Hepatocyte (in vitro differentiated cells): ENCODE measurements around the gene CRIP2. TPM values are rescaled to one million over a fixed set of nuclear protein-coding genes. Genes with fewer than 3 reads are reported as not detected.
A peak's percentile ranks its signal among the peaks of the same experiment; 100 is the strongest.

Experiments used
- DNase-seq: peaks from one replicate; pipeline ENCODE4 v3.0.0-alpha.2; 2016; ENCODE audit warnings: low spot score
- H2AFZ ChIP-seq: fragments of 200-600 bp; sonication (generic); 2 replicates; pipeline ENCODE4 v1.6.0; 2016; ENCODE audit warnings: antibody characterized with exemption, mild to moderate bottlenecking
- H3K27ac ChIP-seq: fragments of 200-600 bp; sonication (generic); 2 replicates; pipeline ENCODE4 v1.5.1; 2016; ENCODE audit warnings: mild to moderate bottlenecking
- H3K27me3 ChIP-seq: fragments of 200-600 bp; sonication (generic); 2 replicates; pipeline ENCODE4 v1.6.1; 2016
- H3K36me3 ChIP-seq: fragments of 200-600 bp; sonication (generic); replicated peaks from 2 replicates; pipeline ENCODE4 v1.5.1; 2016; ENCODE audit warnings: low read depth; ENCODE audit not compliant: insufficient read depth
- H3K4me1 ChIP-seq: fragments of 200-600 bp; sonication (generic); 2 replicates; pipeline ENCODE4 v1.5.1; 2016; ENCODE audit warnings: mild to moderate bottlenecking, moderate library complexity; ENCODE audit not compliant: insufficient read depth
- H3K4me2 ChIP-seq: fragments of 200-600 bp; sonication (generic); 2 replicates; pipeline ENCODE4 v1.6.0; 2016
- H3K4me3 ChIP-seq: fragments of 200-600 bp; sonication (generic); 2 replicates; pipeline ENCODE4 v1.5.1; 2016; ENCODE audit warnings: mild to moderate bottlenecking
- H3K79me2 ChIP-seq: fragments of 200-600 bp; sonication (generic); 2 replicates; pipeline ENCODE4 v1.6.0; 2017; ENCODE audit warnings: mild to moderate bottlenecking
- H3K9me2 ChIP-seq: fragments of 200-600 bp; sonication (generic); replicated peaks from 2 replicates; pipeline ENCODE4 v1.6.0; 2017; ENCODE audit warnings: mild to moderate bottlenecking; ENCODE audit not compliant: insufficient read depth
- H3K9me3 ChIP-seq: fragments of 200-600 bp; sonication (generic); 2 replicates; pipeline ENCODE4 v1.5.1; 2016; ENCODE audit warnings: low read depth, mild to moderate bottlenecking
- H4K20me1 ChIP-seq: fragments of 200-600 bp; sonication (generic); 2 replicates; pipeline ENCODE4 v1.6.0; 2016; ENCODE audit warnings: mild to moderate bottlenecking; ENCODE audit not compliant: insufficient read depth, poor library complexity, severe bottlenecking
- EZH2 ChIP-seq: fragments of 200-600 bp; sonication (generic); IDR thresholded peaks from 2 replicates; pipeline ENCODE4 v1.6.1; 2016; ENCODE audit warnings: antibody characterized with exemption, mild to moderate bottlenecking, borderline replicate concordance
- EZH2phosphoT487 ChIP-seq: fragments of 200-600 bp; sonication (generic); IDR thresholded peaks from one replicate; pipeline ENCODE4 v1.6.1; 2018; ENCODE audit warnings: antibody characterized with exemption, mild to moderate bottlenecking, low read depth, moderate library complexity; ENCODE audit not compliant: unreplicated experiment, severe bottlenecking
- WGBS: methylation state at CpG from one replicate; pipeline ENCODE4 v1.1.6; 2016; ENCODE audit warnings: low lambda C conversion rate; ENCODE audit errors: missing lambda C conversion rate; 5-methylcytosine and 5-hydroxymethylcytosine counted together
- polyA plus RNA-seq: library from polyadenylated mRNA; unstranded; fragments of >200 nt; fragmentation: Nextera tagmentation; extraction: Ambion mirVana; gene quantifications from 2 replicates; pipeline ENCODE4 v1.2.1, GENCODE V29; 2016
- total RNA-seq: library from RNA; depleted of rRNA; stranded (reverse); fragments of >200 nt; gene quantifications from 2 replicates; pipeline ENCODE4 v1.2.3, GENCODE V29; 2014
- TF ChIP-seq, protein P1 (sequence below): fragments of 200-600 bp; sonication (generic); IDR thresholded peaks from 2 replicates; pipeline ENCODE4 v1.5.1; 2016; ENCODE audit warnings: antibody characterized with exemption, mild to moderate bottlenecking; ENCODE audit not compliant: poor library complexity

The CRIP2 gene
- total RNA-seq (8.3 and 11.3 TPM in 2 replicates), polyA plus RNA-seq (29.1 and 45.6 TPM in 2 replicates)

- Histone ChIP-seq H3K4me3 (peak within 1 kb of the TSS; percentile 82), H3K4me1 (peaks cover 48% of the 10 kb centered on the region), H2AFZ (peak within 1 kb of the TSS; percentile 60), H3K79me2 (no peaks in the 10 kb centered on the region), H3K27ac (peak within 1 kb of the TSS; percentile 79), H3K9me3 (no peaks in the 10 kb centered on the region), H3K9me2 (no peaks in the 10 kb centered on the region), H3K27me3 (peaks cover 41% of the 10 kb centered on the region), H3K4me2 (peak within 1 kb of the TSS; percentile 99), H4K20me1 (no peaks in the 10 kb centered on the region), H3K36me3 (no peaks in the 10 kb centered on the region)
- TF ChIP-seq, protein P1, sequence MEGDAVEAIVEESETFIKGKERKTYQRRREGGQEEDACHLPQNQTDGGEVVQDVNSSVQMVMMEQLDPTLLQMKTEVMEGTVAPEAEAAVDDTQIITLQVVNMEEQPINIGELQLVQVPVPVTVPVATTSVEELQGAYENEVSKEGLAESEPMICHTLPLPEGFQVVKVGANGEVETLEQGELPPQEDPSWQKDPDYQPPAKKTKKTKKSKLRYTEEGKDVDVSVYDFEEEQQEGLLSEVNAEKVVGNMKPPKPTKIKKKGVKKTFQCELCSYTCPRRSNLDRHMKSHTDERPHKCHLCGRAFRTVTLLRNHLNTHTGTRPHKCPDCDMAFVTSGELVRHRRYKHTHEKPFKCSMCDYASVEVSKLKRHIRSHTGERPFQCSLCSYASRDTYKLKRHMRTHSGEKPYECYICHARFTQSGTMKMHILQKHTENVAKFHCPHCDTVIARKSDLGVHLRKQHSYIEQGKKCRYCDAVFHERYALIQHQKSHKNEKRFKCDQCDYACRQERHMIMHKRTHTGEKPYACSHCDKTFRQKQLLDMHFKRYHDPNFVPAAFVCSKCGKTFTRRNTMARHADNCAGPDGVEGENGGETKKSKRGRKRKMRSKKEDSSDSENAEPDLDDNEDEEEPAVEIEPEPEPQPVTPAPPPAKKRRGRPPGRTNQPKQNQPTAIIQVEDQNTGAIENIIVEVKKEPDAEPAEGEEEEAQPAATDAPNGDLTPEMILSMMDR, result no peak
- TF ChIP-seq EZH2, result no peak
- no peak for TF ChIP-seq EZH2phosphoT487
- WGBS, result under 1% methylated on average over 52 of the region's 118 CpGs
- DNase-seq, result peak; percentile 83
Measured at GRCh38 chr14:105474483-105475268, at the start of gene CRIP2. TSS of gene CRIP2 (plus strand) at chr14:105474821. CDS start at chr14:105474863, 42 bp downstream.

- H3K9me2 ChIP-seq, result no peaks in the 10 kb centered on the region
Measured at GRCh38 chr14:105424861-105425260, 49.8 kb upstream of the CRIP2 start.

GRCh38 chr14:105425823-105426247 lies 48.8 kb upstream of the CRIP2 start:
- Histone ChIP-seq H3K27ac (no peak overlapping the region), H3K79me2 (peaks cover 86% of the 10 kb centered on the region), H3K9me2 (no peaks in the 10 kb centered on the region), H3K27me3 (no peaks in the 10 kb centered on the region), H3K4me2 (no peak overlapping the region), H3K36me3 (no peaks in the 10 kb centered on the region), H3K4me1 (peaks cover 4% of the 10 kb centered on the region), H2AFZ (no peak overlapping the region), H3K9me3 (no peaks in the 10 kb centered on the region), H3K4me3 (no peak overlapping the region), H4K20me1 (peaks cover 29% of the 10 kb centered on the region)
- over 99% methylated on average over 18 of the region's 23 CpGs for WGBS
- no peak for DNase-seq
- TF ChIP-seq EZH2, result no peak
- TF ChIP-seq, protein P1, result no peak

More at GRCh38 chr14:105424861-105425260, 49.8 kb upstream of the CRIP2 start:
- no peaks in the 10 kb centered on the region for H3K9me3 ChIP-seq
- TF ChIP-seq EZH2phosphoT487, result no peak
- TF ChIP-seq, protein P1, result no peak
- no peak for TF ChIP-seq EZH2
- peaks cover 4% of the 10 kb centered on the region for H3K4me1 ChIP-seq
- no peak overlapping the region for H3K4me2 ChIP-seq
- WGBS, result 96% methylated on average over 12 of the region's 12 CpGs
- H2AFZ ChIP-seq, result no peak overlapping the region
- H3K36me3 ChIP-seq, result no peaks in the 10 kb centered on the region
- H3K27me3 ChIP-seq, result no peaks in the 10 kb centered on the region
- H3K79me2 ChIP-seq, result peaks cover 83% of the 10 kb centered on the region
- H3K27ac ChIP-seq, result no peak overlapping the region
- DNase-seq, result no peak
- H3K4me3 ChIP-seq, result no peak overlapping the region
- peaks cover 29% of the 10 kb centered on the region for H4K20me1 ChIP-seq
